Fibroblast of peridontal ligament (primary cell): ENCODE results near the gene UNC5C.

Experiments used
- DNase-seq: peaks from one replicate; pipeline ENCODE4 v3.0.0-alpha.2; 2010; ENCODE audit errors: extremely low read depth

Gene UNC5C

GRCh38 chr4:95348418-95348817, 200.4 kb downstream of the UNC5C start:
- no peak for DNase-seq

DNA sequence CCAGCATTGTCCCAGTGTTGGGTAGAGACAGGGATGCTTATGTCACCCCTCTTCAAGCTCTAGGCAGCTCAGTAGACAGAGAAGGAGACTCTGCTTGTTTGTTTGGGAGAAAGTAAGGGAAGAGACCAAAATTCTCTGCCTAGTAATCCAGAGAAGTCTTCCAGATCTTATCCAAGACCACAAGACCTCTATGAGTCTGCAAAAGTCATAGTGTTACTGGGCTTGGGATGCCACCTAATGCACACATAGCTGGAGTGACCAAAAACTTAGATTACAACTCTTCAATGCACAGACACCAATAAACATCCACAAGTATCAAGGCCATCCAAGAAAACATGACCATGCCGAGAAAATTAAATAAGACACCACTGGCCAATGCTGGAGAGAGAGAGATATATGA, 205.5 kb downstream of the UNC5C start:
- no peak for DNase-seq

- DNase-seq: no peak
These were observed 208.6 kb downstream of the UNC5C start for GRCh38 chr4:95340191-95340590.

- no peak for DNase-seq
These were observed 223.1 kb downstream of the UNC5C start for GRCh38 chr4:95325665-95326064.

DNA sequence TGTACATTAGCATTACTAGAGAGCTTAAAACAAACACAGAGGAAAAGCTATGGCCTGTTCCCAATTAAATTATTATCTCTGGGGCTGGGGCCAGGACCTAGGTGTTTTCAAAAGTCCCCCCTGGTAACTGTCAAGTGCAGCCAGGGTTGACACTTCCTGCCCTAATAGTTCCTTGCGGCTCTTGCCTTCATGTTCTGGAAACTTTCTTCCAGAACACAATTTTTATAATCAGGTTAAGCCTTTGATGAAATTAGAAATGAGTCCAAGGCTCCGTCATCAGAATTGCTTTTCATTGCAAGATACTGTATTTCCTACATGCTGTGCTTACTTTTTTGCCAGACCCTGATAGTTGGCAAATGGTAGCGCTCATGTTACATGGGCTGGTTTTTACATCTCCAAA, 229.6 kb downstream of the UNC5C start:
- no peak for DNase-seq

DNA sequence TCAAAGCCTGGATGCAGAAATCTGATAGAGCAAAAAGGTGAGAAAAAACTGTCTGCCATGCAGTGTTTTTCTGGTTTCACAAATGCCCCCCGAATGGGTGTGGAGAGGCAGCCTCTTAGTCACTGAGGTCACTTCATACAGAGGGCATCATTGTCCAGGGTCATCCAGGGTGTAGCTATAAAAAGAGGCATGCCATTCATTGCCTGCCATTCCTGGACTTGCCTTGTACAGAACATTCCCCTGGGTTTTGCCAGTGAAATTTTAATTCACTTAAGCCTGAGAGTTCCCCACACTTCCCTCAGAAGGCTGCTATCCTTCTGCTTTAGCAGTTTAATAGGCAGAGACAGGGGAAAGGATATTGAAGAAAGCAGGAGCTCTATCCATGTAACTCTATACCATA, 230.3 kb downstream of the UNC5C start:
- DNase-seq: no peak

DNA sequence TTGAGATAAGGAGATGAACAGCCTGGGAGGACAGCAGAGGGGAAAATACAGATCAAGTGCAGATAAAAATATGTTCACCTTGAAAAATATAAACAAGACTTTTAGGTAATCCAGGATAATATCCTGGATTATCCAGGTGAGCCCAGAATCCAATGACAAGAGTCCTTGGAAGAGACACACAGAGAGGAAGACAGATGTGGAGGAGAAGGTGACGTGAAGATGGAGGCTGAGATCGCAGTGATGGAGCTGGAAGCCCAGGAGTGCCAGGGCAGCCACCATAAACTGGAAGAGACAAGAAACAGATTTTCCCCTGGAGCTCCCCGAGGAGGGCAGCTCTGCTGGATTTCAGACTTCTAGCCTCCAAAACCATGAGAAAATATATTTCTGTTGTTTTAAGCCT, 230.7 kb downstream of the UNC5C start:
- no peak for DNase-seq

- no peak for DNase-seq
These were observed 231.5 kb downstream of the UNC5C start for GRCh38 chr4:95317085-95317793.

DNA sequence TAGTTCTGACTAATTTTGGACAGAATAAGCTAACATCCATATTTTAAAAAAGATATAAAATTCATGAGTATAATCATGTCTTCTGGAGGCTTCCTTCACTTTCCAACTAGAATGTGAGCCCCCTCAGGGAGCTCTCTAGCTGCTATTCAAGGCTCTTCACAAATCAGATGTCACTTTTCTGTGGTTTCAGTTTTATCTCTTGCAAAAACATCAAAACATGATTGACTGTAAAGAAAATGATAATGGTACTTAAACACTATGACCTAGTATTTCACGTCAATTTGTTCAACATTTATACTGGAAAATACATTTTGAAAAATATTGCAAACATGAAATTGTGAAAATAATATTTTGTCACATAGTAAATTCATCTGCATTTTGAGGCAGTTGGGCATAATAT, 234.2 kb downstream of the UNC5C start:
- DNase-seq: no peak

DNA sequence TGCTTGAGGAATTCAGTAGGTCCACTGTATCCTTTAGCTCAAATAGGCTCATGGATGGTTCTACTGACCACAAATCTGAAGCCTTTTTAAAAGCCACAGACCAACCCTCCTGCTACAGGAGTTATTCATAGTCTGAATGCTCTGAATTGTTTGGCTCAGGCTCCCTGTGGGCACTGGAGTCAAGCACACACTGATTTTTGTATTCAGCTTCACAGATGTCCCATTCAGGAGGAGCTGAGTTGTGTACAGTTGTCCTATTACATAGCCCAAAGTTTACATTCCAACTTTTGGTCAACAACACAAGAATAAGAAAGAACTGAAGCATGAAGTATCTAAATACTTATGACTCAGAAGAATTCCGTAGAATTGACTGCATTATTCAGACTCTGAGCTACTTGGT, 243.9 kb downstream of the UNC5C start:
- peak; percentile 25 for DNase-seq

DNA sequence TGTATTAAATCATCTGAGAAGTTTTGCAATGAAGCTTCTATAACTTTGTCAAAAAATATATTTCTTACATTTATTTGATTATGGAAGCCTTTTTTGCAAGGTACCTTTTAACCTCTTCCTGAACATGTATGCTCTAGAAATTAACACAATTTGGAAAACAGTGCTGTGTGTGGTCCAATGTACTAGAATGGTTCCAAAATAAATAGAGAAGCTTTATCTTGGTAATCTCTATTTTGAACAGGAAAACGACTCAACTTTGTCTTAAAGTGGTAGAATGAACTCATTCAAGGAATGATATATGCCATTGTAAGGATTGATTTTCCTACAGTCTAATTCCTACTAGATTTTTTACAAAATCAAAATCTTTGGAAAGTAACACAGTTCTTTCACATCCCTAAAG, 248.5 kb downstream of the UNC5C start:
- DNase-seq: no peak

GRCh38 chr4:95296052-95296451, 252.7 kb downstream of the UNC5C start:
- no peak for DNase-seq

GRCh38 chr4:95295157-95295556, 253.6 kb downstream of the UNC5C start:
- no peak for DNase-seq

- no peak for DNase-seq
These were observed 254.5 kb downstream of the UNC5C start for GRCh38 chr4:95294321-95294720.

DNA sequence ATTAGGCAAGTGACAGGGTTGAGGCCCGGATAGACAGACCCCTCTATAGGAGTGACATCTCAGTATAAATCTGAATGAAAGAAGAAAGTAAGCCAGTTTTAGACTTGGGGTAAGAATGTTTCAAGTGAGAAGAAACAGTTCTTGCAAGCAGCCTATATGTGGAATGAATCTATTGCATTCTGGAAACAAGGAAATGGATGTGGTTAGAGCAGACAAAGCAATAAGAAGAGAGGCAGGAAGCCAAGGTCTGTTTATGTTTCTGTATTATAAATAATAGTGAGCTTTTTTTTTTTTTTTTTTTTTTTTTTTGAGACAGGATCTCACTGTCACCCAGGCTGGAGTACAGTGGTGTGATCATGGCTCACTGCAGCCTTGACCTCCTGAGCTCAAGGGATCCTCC, 255.8 kb downstream of the UNC5C start:
- no peak for DNase-seq

DNA sequence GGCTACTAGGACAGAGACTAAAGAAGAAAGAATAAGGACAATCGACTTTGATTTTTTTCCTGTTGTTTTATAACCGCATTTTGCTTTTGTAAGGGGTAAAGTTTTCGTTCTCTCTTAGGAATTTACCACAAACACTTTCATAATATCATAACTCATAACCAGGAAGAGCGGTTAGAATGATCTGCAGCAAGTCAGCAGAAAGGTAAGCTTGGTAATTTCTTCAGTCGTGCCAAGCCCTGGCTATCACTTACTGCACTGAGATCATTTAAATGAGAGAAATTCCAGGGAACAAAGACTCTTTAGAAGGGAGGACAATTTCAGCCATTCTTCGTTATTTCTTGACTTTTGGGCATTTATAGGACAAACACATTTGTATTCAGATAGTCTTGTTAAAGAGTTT, 258.1 kb downstream of the UNC5C start:
- no peak for DNase-seq

GRCh38 chr4:95289028-95289634, 259.6 kb downstream of the UNC5C start:
- no peak for DNase-seq

DNA sequence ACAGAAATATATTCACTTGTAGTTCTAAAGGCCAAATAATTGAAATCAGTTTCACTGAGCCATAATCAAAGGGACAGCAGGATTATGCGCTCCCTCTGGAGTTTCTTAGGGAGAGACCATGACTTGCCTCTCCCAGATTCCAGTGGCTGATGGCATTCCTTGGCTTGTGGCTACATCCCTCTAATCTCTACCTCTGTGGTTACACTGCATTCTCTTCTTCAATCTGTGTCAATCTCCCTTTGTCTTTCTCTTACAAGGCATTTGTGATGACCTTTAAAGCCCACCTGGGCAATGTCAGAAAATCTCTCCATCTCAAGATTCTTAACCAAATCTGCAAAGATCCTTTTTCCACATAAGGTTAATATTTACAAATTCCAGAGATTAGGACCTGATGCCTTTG, 260.2 kb downstream of the UNC5C start:
- DNase-seq: no peak

- DNase-seq: no peak
These were observed 263.0 kb downstream of the UNC5C start for GRCh38 chr4:95285797-95286196.

DNA sequence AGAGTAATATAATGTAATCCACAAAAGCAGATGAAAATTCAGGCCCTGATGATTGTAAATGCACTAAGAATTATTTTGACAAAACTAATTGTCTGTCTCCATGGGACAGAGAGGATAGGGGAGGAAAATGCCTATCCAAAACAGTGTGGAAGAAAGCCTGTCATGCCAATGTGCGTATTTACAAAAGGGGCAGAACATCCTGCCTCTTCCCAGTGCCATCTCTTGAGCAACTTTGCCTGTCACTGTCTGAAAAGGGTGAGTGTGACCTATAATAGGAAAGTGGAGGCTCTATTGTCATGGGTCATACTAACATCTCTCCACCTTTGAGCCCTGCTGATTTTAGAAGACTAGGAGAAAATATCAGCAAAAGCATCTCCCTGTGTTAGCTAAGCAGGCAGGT, 264.1 kb downstream of the UNC5C start:
- no peak for DNase-seq

DNA sequence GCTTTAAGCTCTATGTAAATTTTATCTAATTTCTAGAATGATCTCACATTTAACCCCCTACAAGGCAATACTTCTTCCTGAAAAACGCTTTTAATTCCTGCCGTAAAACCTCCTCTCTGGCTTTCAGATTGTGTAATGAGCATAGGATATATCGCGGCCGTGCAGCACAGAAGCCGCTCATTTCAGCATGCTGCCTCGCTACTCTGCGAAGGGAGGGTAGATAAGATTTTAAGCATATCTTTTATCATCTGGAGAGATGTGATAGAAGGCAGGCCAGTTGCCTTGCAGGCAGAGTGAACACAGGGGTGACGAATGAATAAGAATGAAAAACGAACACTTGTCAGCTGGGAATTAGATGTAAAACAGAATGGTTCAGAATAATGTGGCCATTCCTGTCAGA, 265.5 kb downstream of the UNC5C start:
- DNase-seq: no peak

GRCh38 chr4:95272797-95273196, 276.0 kb downstream of the UNC5C start:
- no peak for DNase-seq

DNA sequence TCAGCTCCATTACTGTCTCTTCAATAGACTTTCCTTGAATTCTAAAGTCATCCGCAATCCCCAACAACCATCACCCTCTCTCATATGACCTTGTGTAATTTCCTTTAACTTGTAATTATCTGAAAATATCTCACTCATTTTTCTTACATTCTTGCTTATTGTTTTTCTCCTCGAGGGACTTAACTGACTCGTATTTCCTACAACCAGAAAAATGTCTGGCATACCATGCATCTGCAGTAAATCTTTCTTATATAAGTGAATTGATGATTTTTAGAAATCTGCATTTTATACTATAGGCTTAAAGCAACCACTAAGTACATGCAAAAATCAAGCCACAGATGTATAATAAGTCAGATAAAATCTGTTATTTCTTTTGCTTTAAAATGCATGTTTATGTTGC, 276.7 kb downstream of the UNC5C start:
- DNase-seq: peak; percentile 8
